GM18519 (cell line): ENCODE results near the gene CHAF1B.
"Not testable (repeated sequence)": the region's sequence is repeated elsewhere in the genome, so short reads cannot be mapped to it uniquely, and the experiment has no call there.

Source experiments
- ATAC-seq: cut with Tn5 transposase; IDR thresholded peaks from one replicate; pipeline ENCODE4 v1.9.1; 2021; ENCODE audit warnings: mild to moderate bottlenecking, moderate library complexity; ENCODE audit not compliant: unreplicated experiment, low FRiP score

CHAF1B gene

DNA sequence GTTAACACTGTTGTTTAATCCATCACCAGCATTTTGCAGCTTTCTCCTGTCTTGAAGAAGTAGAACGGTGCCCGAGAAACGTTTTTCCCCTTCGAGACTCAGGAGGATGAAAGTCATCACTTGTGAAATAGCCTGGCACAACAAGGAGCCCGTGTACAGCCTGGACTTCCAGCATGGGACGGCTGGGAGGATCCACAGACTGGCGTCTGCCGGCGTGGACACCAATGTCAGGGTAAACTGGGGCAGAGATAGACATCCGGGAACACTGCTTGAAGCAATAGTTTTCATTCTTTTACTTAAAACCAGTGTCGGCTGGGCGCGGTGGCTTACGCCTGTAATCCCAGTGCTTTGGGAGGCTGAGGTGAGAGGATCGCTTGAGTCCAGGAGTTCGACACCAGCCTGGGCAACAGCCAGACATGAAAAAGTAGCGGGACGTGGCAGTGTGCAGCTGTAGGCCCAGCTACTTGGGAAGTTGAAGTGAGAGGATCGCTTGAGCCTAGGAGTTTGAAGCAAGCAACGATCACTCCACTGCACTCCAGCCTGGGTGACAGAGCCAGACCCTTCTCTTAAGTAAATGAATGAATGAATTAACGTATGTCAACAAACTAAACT lies 945 bp downstream of the CHAF1B start:
- no peak for ATAC-seq

DNA sequence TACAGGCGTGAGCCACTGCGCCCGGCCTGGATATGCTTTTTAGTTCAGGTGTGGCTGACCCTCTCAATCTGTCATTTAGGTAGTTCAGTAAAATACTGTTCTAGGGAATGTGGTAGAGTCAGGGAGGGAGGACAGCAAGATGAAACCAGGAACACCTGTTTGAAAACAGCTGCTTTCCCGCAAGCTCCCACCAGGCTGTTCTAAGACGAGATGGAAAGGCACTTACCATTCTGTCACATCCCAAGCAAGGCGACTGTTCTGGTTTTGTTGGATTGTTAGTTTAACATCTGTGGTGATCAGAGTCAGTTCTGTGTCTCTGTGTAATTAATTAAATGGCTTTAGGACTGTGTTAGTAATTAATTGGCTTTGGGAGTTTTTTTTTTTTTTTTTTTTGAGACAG lies 2.9 kb downstream of the CHAF1B start:
- no peak for ATAC-seq

DNA sequence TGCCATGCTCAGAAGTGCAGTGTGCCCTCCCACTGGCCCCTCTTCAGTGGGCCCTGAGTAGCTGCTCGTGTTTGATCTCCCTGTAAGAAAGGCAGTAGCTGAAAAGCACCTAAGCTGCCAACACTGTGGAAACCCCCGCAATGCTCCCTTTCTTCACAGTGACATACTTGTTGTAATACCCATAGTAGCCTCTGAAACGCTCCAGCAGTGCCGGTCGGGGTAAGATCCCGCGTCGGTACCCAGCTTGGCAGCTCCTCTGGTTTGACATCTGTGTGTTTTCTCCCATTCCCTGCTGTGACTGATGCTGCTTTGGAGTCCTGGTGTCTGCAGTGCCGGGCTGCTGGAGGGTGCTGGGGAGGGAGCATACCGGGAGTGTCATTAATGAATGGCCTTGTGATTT lies 3.6 kb downstream of the CHAF1B start:
- ATAC-seq = no peak

DNA sequence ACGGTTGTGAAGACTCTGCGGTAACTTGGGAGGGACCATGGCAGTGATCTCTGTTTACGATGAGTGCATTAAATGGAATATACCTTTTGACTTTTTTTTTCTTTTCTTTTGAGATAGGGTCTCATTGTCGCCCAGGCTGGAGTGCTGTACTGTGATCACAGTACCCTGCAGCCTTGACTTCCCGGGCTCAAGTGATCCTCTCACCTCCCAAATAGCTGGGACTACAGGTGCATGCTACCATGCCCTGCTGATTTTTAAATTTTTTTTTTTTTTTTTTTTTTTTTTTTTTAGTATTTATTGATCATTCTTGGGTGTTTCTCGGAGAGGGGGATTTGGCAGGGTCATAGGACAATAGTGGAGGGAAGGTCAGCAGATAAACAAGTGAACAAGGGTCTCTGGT lies 6.5 kb downstream of the CHAF1B start:
- not testable (repeated sequence) for ATAC-seq

DNA sequence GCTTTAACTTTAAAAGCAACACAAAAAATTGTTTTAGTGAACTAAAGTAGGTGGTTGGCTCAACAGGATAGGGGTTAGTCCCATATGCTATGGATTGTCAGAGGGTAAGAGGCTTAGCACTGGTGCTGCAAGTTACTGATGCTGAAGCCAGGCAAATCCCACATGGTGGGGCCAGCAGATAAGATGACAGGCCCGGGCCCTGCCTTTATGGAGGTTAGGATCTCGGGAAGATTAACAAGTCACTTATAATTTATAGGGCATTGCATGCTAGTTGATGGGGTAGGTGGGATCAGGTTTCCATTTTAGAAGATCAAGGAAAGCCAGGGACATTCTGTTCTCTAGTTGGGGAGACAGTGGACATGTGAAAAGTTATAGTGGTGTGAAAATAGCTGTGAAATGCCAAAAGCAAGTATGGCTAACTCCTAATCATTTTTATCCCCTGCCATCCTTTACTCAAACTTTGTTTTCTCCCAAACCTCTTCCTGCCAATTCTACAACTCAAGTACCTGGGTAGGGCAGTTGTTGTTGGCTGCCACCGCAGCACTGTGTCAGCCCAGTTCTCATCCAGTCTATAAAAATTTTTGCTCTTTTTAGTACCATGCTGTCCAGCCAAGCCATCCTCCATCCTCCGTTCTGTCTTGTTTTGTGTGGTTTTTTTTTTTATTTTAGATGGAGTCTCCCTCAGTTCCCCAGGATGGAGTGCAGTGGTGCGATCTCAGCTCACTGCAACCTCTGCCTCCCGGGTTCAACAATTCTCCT lies 10.3 kb downstream of the CHAF1B start:
- ATAC-seq = no peak

DNA sequence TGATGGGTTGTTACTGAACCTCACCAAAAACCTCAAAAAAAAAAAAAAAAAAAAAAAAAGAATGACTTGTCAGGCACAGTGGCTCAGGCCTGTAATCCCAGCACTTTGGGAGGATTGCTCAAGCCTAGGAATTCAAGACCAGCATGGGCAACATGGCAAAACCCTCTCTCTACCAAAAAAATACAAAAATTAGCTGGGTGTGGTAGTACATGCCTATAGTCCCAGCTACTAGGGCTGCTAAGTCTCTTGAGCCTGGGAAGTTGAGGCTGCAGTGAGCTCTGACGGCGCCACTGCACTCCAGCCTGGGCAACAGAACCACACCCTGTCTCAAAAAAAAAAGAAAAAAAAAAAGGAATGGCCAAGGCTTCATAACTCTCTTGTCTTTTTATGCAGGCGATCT lies 11.1 kb downstream of the CHAF1B start:
- no peak for ATAC-seq

DNA sequence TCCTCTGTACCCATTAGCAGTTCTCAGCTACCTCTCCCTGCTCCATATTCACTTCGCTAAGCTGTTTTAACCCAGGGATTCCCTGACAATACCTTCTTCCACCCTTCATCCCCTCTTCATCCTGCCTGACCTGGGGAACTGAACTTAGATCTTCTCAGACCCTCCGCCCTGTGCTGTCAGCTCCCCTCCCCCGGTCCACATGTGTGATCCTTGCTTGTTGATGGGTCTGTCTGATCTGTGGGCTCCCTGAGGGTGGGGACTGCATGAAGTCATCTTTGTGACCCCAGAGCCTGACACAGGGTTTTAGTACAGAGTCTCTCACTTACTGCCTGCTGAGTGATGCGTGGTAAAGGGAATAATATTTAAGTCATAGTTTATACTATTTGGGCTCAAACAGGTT lies 11.8 kb downstream of the CHAF1B start:
- ATAC-seq = no peak

DNA sequence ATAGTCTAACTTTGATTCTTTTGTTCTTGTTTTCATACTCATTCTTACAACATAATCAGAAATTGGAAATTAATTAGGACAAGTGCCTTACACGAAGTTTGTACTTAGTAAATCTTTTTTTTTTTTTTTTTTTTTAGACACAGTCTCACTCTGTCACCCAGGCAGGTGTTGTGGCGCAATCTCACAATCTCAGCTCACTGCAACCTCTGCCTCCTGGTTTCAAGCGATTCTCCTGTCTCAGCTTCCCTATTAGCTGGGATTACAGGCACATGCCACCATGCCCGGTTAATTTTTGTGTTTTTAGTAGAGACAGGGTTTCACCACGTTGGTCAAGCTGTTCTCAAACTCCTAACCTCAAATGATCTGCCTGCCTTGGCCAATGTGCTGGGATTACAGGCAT lies 12.4 kb downstream of the CHAF1B start:
- no peak for ATAC-seq

DNA sequence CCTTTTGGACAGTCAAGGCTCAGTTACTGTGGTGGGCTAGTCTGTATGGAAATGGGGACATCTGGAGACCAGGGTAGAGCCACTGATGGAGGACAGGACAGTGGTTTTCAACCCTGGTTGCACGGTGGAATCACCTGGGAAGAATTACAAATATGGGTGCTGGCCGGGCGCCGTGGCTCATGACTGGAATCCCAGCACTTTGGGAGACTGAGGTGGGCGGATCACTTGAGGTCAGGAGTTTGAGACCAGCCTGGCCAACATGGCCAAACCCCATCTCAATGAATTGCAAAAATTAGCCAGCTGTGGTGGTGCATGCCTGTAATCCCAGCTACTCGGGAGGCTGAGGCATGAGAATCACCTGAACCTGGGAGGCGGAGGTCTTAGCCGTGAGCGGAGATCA lies 14.5 kb downstream of the CHAF1B start:
- ATAC-seq = not testable (repeated sequence)

DNA sequence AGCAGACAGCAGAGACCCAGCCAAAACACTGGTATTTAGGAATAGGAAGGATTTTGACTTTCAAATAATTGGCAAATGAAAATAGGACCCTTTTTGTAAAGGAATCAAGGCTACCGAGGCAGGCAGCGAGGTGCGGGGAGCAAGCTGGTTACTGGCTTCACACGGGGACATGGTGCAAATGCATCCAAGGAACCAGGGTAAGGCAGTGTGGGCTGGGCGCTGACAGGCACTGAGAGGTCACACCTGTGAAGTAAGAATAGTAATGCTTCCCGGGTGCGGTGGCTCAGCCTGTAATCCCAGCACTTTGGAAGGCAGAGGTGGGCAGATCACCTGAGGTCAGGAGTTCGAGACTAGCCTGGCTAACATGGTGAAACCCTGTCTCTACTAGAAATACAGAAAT lies 15.5 kb downstream of the CHAF1B start:
- no peak for ATAC-seq

DNA sequence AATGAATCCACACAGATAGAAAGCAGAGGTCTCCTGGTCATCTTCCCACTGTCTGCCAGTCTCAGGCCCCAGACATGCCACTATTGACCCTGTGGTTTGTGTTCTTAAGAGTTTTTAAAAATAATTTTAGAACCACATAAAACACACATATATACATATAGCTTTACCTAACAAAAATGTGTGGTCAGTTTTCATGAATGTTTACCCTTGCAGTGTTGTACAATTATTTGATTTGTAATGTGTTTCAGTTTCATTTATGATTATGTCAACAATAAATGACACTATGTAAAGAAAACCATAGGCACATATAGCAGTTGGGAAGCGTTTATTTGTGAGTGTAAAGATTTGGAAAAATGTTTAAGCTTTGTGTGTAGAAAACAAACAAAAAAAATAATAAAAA lies 17.1 kb downstream of the CHAF1B start:
- no peak for ATAC-seq

DNA sequence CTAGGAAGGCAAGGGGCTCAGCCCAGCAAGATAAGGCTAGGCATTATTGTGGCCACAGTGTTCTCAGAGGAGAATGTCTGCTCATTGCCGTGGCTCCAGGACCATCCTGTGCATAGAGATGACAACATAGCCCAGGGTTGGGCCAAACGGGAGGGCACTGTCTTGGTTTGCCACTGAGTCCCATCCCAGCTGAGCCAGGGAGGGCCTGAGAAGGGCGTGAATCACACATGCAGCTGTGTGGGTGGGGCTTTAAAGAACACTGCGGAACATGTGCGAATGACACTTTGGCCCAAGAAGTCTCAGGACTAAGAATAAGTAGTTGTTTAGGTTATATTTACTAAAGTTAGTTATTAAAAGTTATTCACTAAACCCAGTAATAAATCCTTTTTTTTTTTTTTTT lies 18.5 kb downstream of the CHAF1B start:
- no peak for ATAC-seq

DNA sequence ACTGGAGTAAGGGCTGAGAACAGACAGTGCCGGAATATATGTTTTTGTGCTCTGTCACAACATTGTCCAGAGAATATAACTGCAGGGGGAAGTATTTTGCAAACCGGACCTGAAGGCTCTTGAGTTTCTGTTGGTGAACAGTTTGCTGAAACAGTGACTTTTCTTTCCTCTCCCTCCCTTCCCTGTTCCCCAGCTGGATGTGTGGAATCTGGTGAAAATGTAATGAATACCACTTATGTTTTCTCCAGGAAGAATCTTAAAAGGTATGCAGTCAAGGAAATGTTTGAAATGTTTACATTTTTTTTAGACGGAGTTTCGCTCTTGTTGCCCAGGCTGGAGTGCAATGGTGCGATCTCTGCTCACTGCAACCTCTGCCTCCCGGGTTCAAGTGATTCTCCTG lies 23.4 kb downstream of the CHAF1B start:
- no peak for ATAC-seq

DNA sequence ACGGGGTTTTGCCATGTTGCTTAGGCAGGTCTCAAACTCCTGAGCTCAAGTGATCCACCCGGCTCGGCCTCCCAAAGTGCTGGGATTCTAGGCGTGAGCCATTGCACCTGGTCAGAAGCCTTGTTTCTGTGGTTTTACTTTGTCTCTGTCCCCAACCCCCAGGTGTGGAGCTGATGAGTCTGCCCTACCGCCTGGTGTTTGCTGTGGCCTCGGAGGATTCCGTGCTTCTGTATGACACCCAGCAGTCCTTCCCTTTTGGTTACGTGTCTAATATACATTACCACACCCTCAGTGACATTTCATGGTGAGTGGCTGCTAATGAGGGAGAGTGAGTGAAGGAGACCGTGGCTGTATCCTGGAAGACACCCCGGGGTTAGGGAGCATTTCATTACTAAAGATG lies 26.1 kb downstream of the CHAF1B start:
- no peak for ATAC-seq

DNA sequence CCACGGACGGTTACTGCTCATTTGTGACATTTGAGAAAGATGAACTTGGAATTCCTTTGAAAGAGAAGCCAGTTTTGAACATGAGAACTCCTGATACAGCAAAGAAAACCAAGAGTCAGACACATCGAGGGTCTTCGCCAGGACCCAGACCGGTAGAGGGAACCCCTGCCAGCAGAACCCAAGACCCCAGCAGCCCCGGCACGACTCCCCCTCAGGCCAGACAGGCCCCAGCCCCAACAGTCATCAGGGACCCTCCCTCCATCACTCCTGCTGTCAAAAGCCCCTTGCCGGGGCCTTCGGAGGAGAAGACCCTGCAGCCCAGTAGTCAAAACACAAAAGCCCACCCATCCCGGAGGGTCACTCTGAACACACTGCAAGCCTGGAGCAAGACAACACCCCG lies 27.7 kb downstream of the CHAF1B start:
- ATAC-seq = no peak

DNA sequence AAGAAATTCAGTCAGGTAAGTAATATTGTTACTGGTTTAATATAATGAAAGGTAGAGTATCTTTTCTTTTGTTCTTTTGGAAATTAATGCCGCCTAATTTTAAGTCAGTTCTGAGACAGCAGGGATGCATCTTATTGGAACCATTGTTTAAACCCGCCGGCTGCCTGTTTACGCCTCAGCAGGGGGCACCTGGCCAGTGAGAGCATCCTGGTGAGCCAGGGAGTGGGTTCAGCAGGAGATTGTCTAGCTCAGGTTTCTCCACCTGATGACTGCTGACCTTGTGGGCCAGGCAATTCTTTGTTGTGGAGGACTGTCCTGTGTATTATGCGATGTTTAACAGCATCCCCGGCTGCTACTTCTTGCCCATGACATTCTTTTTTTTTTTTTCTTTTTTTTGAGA lies 30.2 kb downstream of the CHAF1B start:
- ATAC-seq = no peak

DNA sequence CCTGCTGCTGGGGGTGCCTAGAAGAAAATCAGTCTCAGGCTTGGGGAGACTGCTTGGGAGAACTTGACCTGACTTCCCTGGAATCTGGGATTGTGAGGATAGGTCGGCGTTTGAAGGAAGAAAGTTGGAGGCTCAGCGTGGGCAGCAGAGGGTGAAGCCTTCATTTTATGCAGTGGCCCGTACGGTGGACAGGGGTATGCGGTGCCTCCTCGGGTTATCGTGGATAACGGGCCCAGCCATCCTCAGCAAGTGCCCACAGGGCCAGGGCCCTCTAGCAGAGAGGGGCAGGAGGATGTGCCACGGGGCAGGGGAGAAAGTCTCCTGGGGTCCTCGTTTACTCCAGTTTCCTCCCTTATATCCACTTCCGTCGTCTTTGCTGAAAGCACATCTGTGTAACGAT lies 34.0 kb downstream of the CHAF1B start:
- no peak for ATAC-seq

DNA sequence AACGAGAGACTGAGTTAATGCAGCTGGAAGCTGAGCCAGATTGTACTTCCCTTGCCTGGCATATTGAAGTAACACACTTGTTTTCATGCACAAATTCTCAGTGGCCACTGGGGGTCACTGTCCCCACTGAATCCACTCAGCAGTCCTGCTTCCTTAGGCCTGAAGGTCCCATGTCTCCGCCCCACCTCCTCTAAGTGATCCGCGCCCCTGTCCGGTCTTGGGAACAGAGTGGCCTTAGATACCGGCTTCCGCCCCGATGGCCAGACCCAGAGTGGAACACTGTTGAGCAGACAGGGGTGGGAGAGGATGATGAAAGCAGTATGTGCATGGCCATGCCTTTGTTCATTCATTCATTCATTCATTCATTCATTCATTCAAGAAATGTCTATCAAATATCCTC lies 34.8 kb downstream of the CHAF1B start:
- ATAC-seq = no peak

DNA sequence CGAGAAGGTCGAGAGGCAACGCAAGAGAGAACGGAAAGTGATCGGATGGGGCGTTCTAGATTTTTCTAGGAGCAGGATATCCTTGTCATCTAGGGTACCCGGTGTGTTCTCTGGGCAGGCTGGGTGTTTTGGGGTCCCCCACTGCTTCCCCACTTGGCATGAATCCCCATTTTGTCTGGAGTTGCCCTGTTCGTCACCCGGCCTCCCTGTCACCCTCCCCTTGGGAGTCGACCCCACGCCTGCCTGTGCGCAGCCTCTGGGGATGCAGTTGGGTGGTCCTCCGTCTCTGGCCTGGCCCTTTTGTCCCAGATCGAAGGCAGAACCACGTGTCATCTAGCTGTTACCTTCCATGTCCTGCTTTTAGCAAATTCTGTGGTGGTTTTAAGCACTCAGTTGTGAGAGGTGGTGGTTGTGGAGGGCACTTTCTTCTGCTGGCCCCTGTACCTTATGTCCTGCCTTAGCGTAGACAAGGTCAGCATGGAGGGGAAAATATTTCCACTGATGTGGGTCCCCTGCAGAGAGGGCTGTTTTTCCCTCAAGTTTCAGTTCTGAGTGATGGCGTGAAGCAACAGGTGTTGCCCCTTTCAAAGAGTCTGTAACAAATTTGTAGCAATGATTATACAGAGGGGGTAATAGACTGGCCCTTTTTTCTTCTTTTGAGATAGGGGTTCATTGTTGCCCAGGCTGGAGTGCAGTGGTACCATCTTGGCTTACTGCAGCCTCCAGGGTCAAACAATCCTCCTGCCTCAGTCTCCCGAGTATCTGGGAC lies 35.6 kb downstream of the CHAF1B start:
- no peak for ATAC-seq

DNA sequence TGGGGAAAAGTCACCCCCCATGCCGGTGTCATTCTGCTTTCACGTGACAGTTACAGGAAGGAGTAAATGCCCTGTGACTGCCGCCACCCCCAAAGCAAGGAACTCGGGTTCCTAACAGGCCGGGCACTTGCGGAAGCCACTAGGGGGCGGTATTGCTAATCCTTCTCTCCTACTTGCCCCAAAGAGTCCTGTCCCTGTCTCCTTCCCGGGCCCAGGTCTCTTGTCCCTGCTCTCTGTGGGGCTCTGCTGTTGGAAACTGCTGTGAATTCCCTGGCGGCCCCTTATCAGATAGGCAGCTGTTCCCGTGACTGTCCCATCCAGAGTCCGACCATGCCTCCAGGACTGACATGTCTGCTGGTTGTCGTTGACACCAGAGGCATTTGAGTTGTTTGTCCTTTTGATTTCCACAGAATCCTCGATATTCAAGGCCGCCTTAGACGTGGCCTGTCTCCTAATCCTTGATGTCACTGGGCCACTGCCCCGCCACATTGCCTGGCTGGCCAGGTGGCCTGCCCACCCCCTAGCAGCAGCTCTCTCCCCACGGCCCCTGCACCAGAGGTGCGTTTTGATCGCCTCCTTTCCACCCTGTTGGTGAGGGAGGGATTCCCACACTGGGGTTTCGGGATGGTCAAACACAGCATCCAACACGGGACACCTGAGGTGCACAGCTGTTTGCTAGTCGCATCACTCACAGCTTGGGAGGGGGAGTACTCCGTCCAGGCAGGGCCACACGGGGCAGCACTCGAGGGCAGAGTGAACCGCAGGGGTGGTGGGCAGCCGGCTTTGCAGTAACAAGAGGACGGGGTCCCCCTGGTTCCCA lies 37.3 kb downstream of the CHAF1B start:
- no peak for ATAC-seq
